Myocyte (in vitro differentiated cells): ENCODE measurements around the gene CRYBB2. TPM values are rescaled to one million over a fixed set of nuclear protein-coding genes. Genes with fewer than 3 reads are reported as not detected.
"Not testable (repeated sequence)": the region's sequence is repeated elsewhere in the genome, so short reads cannot be mapped to it uniquely, and the experiment has no call there.

Experiments
- DNase-seq: peaks from one replicate; pipeline ENCODE4 v3.0.0-alpha.2; 2012; ENCODE audit warnings: low read depth
- total RNA-seq: library from RNA; depleted of rRNA; stranded (reverse); fragments of >200 nt; gene quantifications from 2 replicates; pipeline ENCODE4 v1.2.3, GENCODE V29; 2014

CRYBB2 gene
- total RNA-seq, 1 donor from 2014 or later: not detected

GRCh38 chr22:25233706-25234105, 14.3 kb downstream of the CRYBB2 start:
- not testable (repeated sequence) for DNase-seq

DNA sequence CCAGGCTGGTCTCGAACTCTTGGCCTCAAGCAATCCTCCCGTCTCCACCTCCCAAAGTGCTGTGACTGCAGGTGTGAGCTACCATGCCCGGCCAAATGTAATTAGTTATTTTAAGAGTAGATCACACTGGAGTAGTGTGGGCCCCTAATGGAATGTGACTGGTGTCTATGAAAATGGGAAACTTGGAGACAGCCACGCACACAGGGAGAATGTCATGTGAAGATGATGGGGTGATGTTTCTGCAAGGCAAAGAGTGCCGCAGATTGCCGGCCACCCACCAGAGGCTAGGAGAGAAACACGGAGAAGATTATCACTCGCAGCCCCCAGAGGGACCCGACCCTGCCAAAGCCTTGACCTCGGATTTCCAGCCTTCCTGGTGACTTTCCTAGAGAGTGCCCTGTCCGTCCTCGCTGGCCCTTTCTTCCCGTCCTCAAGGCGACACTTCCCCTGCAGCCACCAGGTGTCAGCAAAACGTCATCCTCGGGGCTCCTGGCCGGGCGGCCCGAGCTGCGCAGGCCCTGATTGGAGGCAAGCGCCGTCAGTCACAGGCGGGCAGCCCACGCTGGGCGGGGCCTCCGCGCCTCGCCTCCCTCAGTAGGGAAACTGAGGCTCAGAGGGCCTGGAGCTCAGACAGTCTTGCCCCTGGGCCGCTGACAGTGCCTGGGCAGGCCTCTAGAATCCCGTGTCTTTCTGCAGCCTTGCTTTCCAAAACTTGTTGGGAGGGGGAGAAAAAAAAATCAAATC, 16.3 kb downstream of the CRYBB2 start:
- DNase-seq: peak; percentile 80

- DNase-seq: no peak
Measured at GRCh38 chr22:25236417-25236816, 17.0 kb downstream of the CRYBB2 start.

GRCh38 chr22:25237503-25237902, 18.1 kb downstream of the CRYBB2 start:
- DNase-seq: no peak

GRCh38 chr22:25238058-25238457, 18.6 kb downstream of the CRYBB2 start:
- DNase-seq: not testable (repeated sequence)

DNA sequence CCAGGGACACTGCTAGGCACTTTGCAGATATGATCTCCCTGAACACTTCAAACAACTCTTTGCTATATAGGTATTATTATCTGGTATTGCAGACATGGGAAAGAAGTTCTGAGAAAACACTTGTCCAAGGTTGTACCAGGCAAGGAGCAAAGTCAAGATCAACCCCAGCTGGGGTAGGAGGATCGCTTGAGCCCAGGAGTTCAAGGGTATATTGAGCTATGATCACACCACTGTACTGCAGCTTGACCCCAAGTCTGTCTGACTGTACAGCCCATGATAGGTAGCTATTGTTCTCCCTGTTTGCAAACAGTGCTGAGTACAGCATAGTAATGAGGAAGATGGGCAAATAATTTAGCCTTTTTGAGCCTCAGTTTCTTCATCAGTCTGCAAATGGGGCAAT, 35.7 kb downstream of the CRYBB2 start:
- DNase-seq: not testable (repeated sequence)

- DNase-seq: not testable (repeated sequence)
Measured at GRCh38 chr22:25267567-25267966, 48.1 kb downstream of the CRYBB2 start.

- DNase-seq: not testable (repeated sequence)
Measured at GRCh38 chr22:25268902-25269301, 49.5 kb downstream of the CRYBB2 start.

DNA sequence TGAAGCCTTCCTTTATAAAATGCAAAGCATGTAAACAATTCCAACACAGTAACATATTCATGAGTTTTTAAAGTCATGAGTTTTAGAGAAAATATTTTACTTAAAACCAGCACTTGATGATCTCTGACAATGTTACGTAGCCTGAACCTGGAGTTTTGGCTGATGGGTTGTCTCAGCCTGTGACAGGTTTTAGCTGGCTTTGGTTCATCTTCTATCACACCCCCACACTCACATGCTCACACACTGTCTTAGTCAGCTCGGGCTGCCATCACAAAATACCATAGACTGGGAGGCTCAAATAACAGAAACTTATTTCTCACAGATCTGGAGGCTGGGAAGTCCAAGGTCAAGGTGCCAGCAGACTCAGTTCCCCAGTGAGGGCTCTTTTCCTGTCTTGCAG, 50.6 kb downstream of the CRYBB2 start:
- not testable (repeated sequence) for DNase-seq

GRCh38 chr22:25273231-25273630, 53.8 kb downstream of the CRYBB2 start:
- DNase-seq: not testable (repeated sequence)

GRCh38 chr22:25273928-25274327, 54.5 kb downstream of the CRYBB2 start:
- not testable (repeated sequence) for DNase-seq

- not testable (repeated sequence) for DNase-seq
Measured at GRCh38 chr22:25280118-25280517, 60.7 kb downstream of the CRYBB2 start.

Other genes starting within 250 kb of the CRYBB2 start
- not detected in 2 replicates for gene CRYBB3, start 19.8 kb upstream of the CRYBB2 start, total RNA-seq